ENCODE data around the gene PSMA6. TPM values are rescaled to one million over a fixed set of nuclear protein-coding genes. Genes with fewer than 3 reads are reported as not detected.

PSMA6 gene
- total RNA-seq, 5 donors from 2014 or later (not counting 1 experiment from before 2014, with no cell fraction given), result 93.6 to 109 (median 96.9) TPM

DNA sequence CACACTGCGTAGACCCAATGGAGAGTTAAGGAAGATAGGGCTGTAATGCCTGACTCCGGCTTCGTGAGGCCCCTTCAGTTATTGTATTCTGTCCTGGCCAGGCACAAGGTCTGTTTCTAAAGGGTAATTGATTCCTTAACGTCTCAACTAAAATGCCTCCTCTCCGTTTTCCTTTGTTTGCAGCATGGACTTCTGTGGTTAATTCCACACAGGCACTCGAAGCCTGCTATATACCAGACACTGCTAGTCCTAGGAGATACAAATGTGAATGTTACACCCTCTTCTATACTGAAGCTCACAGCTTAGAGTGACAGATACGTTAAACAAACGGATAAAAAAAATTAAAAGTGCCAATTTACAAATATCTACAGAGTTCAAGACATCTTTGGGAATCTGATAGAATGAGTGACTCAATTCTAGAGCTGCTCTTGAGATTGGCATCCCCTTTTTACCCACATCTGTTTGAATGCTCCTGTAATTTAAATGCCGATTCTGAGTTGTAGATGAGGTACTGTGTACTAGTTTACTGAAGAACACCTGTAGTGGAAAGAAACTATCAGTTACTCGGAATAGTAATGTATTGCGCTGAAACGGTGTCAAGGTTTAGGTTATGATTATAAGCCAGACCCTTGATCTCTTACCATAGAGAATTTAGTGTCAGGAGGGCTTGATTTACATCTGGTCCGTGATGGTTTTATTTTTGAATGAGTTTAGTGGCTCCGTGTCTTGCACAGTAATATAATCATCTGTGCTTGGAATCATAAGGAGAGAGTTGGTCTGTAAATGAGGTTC lies 784 bp downstream of the PSMA6 start:
- peak overlapping the region; percentile 99 for H3K4me3 Mint-ChIP-seq
- H3K4me1 ChIP-seq (ENCODE audit: control insufficient read depth in 1 of 2, extremely low read depth in 1 of 2, insufficient read depth in 2 of 2, low read length in 2 of 2), result peaks cover 26 to 35% of the 10 kb centered on the region in 2 experiments
- peaks cover 6% of the 10 kb centered on the region for H3K36me3 Mint-ChIP-seq
- ChIA-PET CTCF (interaction anchor here (0.7 to 2.5 kb wide), 12 partner anchors 8 to 152 kb away, joined by 3 to 37 read pairs (median 4); partner anchors contain the start of gene NFKBIA (in 1 of the 2)), POLR2A (interaction anchor here (0.6 to 1.9 kb wide), 14 partner anchors 8 to 560 kb away, joined by 3 to 49 read pairs (median 4); partner anchors contain the start of genes NFKBIA (in 2 of the 2), FAM177A1 (in 1 of the 2) and PPP2R3C (in 1 of the 2))
- H3K27me3 Mint-ChIP-seq, result no peaks in the 10 kb centered on the region
- H3K36me3 ChIP-seq (ENCODE audit: control insufficient read depth in 2 of 2, extremely low read depth in 1 of 2, insufficient read depth in 1 of 2, low read length in 1 of 2), result peaks cover 0 to 3% of the 10 kb centered on the region in 2 donors
- no peaks in the 10 kb centered on the region for H3K27me3 ChIP-seq (replicated peaks in 1 of 2; ENCODE audit: control insufficient read depth in 2 of 2, extremely low read depth in 1 of 2, insufficient read depth in 2 of 2, low read length in 1 of 2)
- no peak for DNase-seq
- WGBS (ENCODE audit: insufficient coverage), result 0% methylated on average over 5 of the region's 14 CpGs
- H3K4me1 Mint-ChIP-seq, result peaks cover 47 to 55% (median 55%) of the 10 kb centered on the region in 3 donors
- no peaks in the 10 kb centered on the region for H3K9me3 Mint-ChIP-seq
- peak overlapping the region; percentile 88 for H3K27ac ChIP-seq (ENCODE audit: low read length)
- peak overlapping the region; percentile 97 to 98 for H3K27ac Mint-ChIP-seq
- ATAC-seq (replicated peaks in 1 of 4), result peak; percentile 1 to 8 (median 6)
- no peaks in the 10 kb centered on the region for H3K9me3 ChIP-seq
- H3K4me3 ChIP-seq (ENCODE audit: control insufficient read depth in 1 of 2, extremely low read depth in 1 of 2, low read length in 1 of 2), result peak overlapping the region; percentile 83 to 98

GRCh38 chr14:35295845-35296161 lies 3.6 kb downstream of the PSMA6 start:
- Mint-ChIP-seq H3K9me3 (no peaks in the 10 kb centered on the region), H3K27ac (peak overlapping the region; percentile 68 to 69), H3K4me3 (peak overlapping the region; percentile 45 to 99 (median 49)), H3K27me3 (no peaks in the 10 kb centered on the region), H3K36me3 (peaks cover 6% of the 10 kb centered on the region), H3K4me1 (peaks cover 65 to 74% (median 71%) of the 10 kb centered on the region in 3 donors)
- ChIA-PET CTCF (no interaction called here), POLR2A (interaction anchor here in 1 of 2 donors (0.6 kb wide), 1 partner anchor 51 kb away, joined by 3 read pairs; no protein-coding TSS in a partner anchor)
- Histone ChIP-seq H3K4me3 (ENCODE audit: control insufficient read depth in 1 of 2, extremely low read depth in 1 of 2, low read length in 1 of 2) (no peak overlapping the region), H3K4me1 (ENCODE audit: control insufficient read depth in 1 of 2, extremely low read depth in 1 of 2, insufficient read depth in 2 of 2, low read length in 2 of 2) (peaks cover 35 to 50% of the 10 kb centered on the region in 2 experiments), H3K9me3 (no peaks in the 10 kb centered on the region), H3K27ac (ENCODE audit: low read length) (peak overlapping the region; percentile 88), H3K27me3 (replicated peaks in 1 of 2; ENCODE audit: control insufficient read depth in 2 of 2, extremely low read depth in 1 of 2, insufficient read depth in 2 of 2, low read length in 1 of 2) (no peaks in the 10 kb centered on the region), H3K36me3 (ENCODE audit: control insufficient read depth in 2 of 2, extremely low read depth in 1 of 2, insufficient read depth in 1 of 2, low read length in 1 of 2) (peaks cover 0 to 3% of the 10 kb centered on the region in 2 donors)
- ATAC-seq (replicated peaks in 1 of 4) (no peak), DNase-seq (no peak)
- 100% methylated on average over 1 of the region's 1 CpG for WGBS (ENCODE audit: insufficient coverage)

DNA sequence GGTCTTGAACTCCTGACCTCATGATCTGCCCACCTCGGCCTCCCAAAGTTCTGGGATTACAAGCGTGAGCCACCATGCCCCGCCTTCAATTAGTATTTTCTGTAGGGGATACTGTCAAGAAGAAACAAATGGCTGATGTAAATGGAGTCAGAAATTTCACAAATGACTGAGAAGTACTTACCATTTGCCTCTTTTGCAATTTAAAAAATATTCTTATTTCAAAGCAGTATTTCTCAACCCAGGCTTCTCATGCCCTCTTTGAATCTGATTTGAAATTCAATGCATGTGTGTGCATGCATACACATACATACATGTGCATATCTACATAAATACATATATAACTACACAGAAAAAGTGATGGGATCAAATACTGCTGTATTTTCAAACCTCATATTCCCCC lies 4.4 kb downstream of the PSMA6 start:
- no CpG with 5 or more reads among the region's 3 CpGs for WGBS (ENCODE audit: insufficient coverage)
- Histone ChIP-seq H3K9me3 (no peaks in the 10 kb centered on the region), H3K36me3 (ENCODE audit: control insufficient read depth in 2 of 2, extremely low read depth in 1 of 2, insufficient read depth in 1 of 2, low read length in 1 of 2) (peaks cover 0 to 3% of the 10 kb centered on the region in 2 donors), H3K27ac (ENCODE audit: low read length) (no peak overlapping the region), H3K27me3 (replicated peaks in 1 of 2; ENCODE audit: control insufficient read depth in 2 of 2, extremely low read depth in 1 of 2, insufficient read depth in 2 of 2, low read length in 1 of 2) (no peaks in the 10 kb centered on the region), H3K4me1 (ENCODE audit: control insufficient read depth in 1 of 2, extremely low read depth in 1 of 2, insufficient read depth in 2 of 2, low read length in 2 of 2) (peaks cover 39 to 48% of the 10 kb centered on the region in 2 experiments), H3K4me3 (ENCODE audit: control insufficient read depth in 1 of 2, extremely low read depth in 1 of 2, low read length in 1 of 2) (no peak overlapping the region)
- H3K4me3 Mint-ChIP-seq, result peak overlapping the region in 1 of 3 donors; percentile 99
- ChIA-PET POLR2A (interaction anchor here (0.6 to 1.0 kb wide), 9 partner anchors 17 to 254 kb away, joined by 3 to 9 read pairs (median 6); no protein-coding TSS in a partner anchor), CTCF (interaction anchor here (0.6 to 0.7 kb wide), 3 partner anchors 15 to 1519 kb away, joined by 3 to 5 read pairs (median 4); no protein-coding TSS in a partner anchor)
- no peak for ATAC-seq (replicated peaks in 1 of 4)
- no peak for DNase-seq
- no peaks in the 10 kb centered on the region for H3K27me3 Mint-ChIP-seq
- peaks cover 8% of the 10 kb centered on the region for H3K36me3 Mint-ChIP-seq
- H3K9me3 Mint-ChIP-seq, result no peaks in the 10 kb centered on the region
- H3K27ac Mint-ChIP-seq, result peak overlapping the region in 1 of 2 donors; percentile 16
- H3K4me1 Mint-ChIP-seq, result peaks cover 71 to 80% (median 78%) of the 10 kb centered on the region in 3 donors

DNA sequence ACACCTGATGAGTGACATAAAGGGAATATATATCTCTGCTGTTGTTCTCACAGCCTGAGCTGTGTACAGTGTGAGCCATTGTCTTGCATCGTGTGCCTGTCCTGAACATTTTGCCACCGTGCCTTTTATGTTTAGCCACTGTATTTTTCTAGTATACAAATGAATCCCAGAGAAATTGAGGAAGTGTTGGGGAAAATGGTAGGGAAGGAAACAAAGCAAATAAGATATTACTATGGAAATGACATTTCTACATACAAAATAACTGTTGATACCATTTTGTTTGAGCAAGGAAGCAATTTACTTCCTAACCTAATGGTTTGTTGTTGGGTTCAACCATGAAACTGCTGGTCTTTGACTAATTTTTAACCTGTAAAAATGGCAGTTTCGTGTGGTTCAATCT lies 5.5 kb downstream of the PSMA6 start:
- Mint-ChIP-seq H3K4me3 (no peak overlapping the region), H3K9me3 (no peaks in the 10 kb centered on the region), H3K36me3 (peaks cover 8% of the 10 kb centered on the region), H3K4me1 (peaks cover 82 to 87% (median 85%) of the 10 kb centered on the region in 3 donors), H3K27me3 (no peaks in the 10 kb centered on the region), H3K27ac (peak overlapping the region; percentile 33 to 68)
- H3K9me3 ChIP-seq, result no peaks in the 10 kb centered on the region
- no peaks in the 10 kb centered on the region for H3K27me3 ChIP-seq (replicated peaks in 1 of 2; ENCODE audit: control insufficient read depth in 2 of 2, extremely low read depth in 1 of 2, insufficient read depth in 2 of 2, low read length in 1 of 2)
- H3K4me1 ChIP-seq (ENCODE audit: control insufficient read depth in 1 of 2, extremely low read depth in 1 of 2, insufficient read depth in 2 of 2, low read length in 2 of 2), result peaks cover 47 to 53% of the 10 kb centered on the region in 2 experiments
- ChIA-PET POLR2A (no interaction called here), CTCF (no interaction called here)
- no CpG with 5 or more reads among the region's 3 CpGs for WGBS (ENCODE audit: insufficient coverage)
- no peak overlapping the region for H3K27ac ChIP-seq (ENCODE audit: low read length)
- DNase-seq (no peak), ATAC-seq (replicated peaks in 1 of 4) (no peak)
- peaks cover 0 to 3% of the 10 kb centered on the region in 2 donors for H3K36me3 ChIP-seq (ENCODE audit: control insufficient read depth in 2 of 2, extremely low read depth in 1 of 2, insufficient read depth in 1 of 2, low read length in 1 of 2)
- H3K4me3 ChIP-seq (ENCODE audit: control insufficient read depth in 1 of 2, extremely low read depth in 1 of 2, low read length in 1 of 2), result no peak overlapping the region

GRCh38 chr14:35298351-35298750 lies 6.2 kb downstream of the PSMA6 start:
- Mint-ChIP-seq H3K27ac (no peak overlapping the region), H3K4me1 (peaks cover 82 to 87% (median 85%) of the 10 kb centered on the region in 3 donors), H3K4me3 (no peak overlapping the region), H3K36me3 (peaks cover 11% of the 10 kb centered on the region), H3K27me3 (no peaks in the 10 kb centered on the region), H3K9me3 (no peaks in the 10 kb centered on the region)
- no CpG with 5 or more reads among the region's 4 CpGs for WGBS (ENCODE audit: insufficient coverage)
- H3K27me3 ChIP-seq (replicated peaks in 1 of 2; ENCODE audit: control insufficient read depth in 2 of 2, extremely low read depth in 1 of 2, insufficient read depth in 2 of 2, low read length in 1 of 2), result no peaks in the 10 kb centered on the region
- CTCF ChIA-PET, result no interaction called here
- H3K9me3 ChIP-seq, result no peaks in the 10 kb centered on the region
- H3K36me3 ChIP-seq (ENCODE audit: control insufficient read depth in 2 of 2, extremely low read depth in 1 of 2, insufficient read depth in 1 of 2, low read length in 1 of 2), result peaks cover 0 to 3% of the 10 kb centered on the region in 2 donors
- no peak for ATAC-seq (replicated peaks in 1 of 4)
- POLR2A ChIA-PET, result interaction anchor here in 1 of 2 donors (0.7 kb wide), 1 partner anchor 106 kb away, joined by 3 read pairs; the partner anchor contains the start of gene NFKBIA
- H3K27ac ChIP-seq (ENCODE audit: low read length), result no peak overlapping the region
- DNase-seq, result no peak
- H3K4me3 ChIP-seq (ENCODE audit: control insufficient read depth in 1 of 2, extremely low read depth in 1 of 2, low read length in 1 of 2), result no peak overlapping the region
- peaks cover 40 to 53% of the 10 kb centered on the region in 2 experiments for H3K4me1 ChIP-seq (ENCODE audit: control insufficient read depth in 1 of 2, extremely low read depth in 1 of 2, insufficient read depth in 2 of 2, low read length in 2 of 2)

GRCh38 chr14:35299708-35300107 lies 7.5 kb downstream of the PSMA6 start:
- H3K36me3 Mint-ChIP-seq, result peaks cover 14% of the 10 kb centered on the region
- DNase-seq (no peak), ATAC-seq (replicated peaks in 1 of 4) (peak in 1 of 4 experiments; percentile 30)
- no peaks in the 10 kb centered on the region for H3K9me3 Mint-ChIP-seq
- no peaks in the 10 kb centered on the region for H3K27me3 Mint-ChIP-seq
- POLR2A ChIA-PET, result interaction anchor here (0.5 to 1.4 kb wide), 4 partner anchors 8 to 163 kb away, joined by 3 to 6 read pairs (median 3); partner anchors contain the start of gene PSMA6 (in 1 of the 2)
- Histone ChIP-seq H3K4me3 (ENCODE audit: control insufficient read depth in 1 of 2, extremely low read depth in 1 of 2, low read length in 1 of 2) (no peak overlapping the region), H3K9me3 (no peaks in the 10 kb centered on the region), H3K27me3 (replicated peaks in 1 of 2; ENCODE audit: control insufficient read depth in 2 of 2, extremely low read depth in 1 of 2, insufficient read depth in 2 of 2, low read length in 1 of 2) (no peaks in the 10 kb centered on the region), H3K36me3 (ENCODE audit: control insufficient read depth in 2 of 2, extremely low read depth in 1 of 2, insufficient read depth in 1 of 2, low read length in 1 of 2) (peaks cover 0 to 3% of the 10 kb centered on the region in 2 donors), H3K4me1 (ENCODE audit: control insufficient read depth in 1 of 2, extremely low read depth in 1 of 2, insufficient read depth in 2 of 2, low read length in 2 of 2) (peaks cover 31 to 57% of the 10 kb centered on the region in 2 experiments), H3K27ac (ENCODE audit: low read length) (peak overlapping the region; percentile 38)
- H3K4me3 Mint-ChIP-seq, result peak overlapping the region in 2 of 3 donors; percentile 2 to 52
- CTCF ChIA-PET, result interaction anchor here (0.6 to 1.8 kb wide), 4 partner anchors 8 to 180 kb away, joined by 3 to 6 read pairs (median 4); partner anchors contain the start of gene PSMA6 (in 1 of the 2)
- WGBS (ENCODE audit: insufficient coverage), result 30% methylated on average over 1 of the region's 1 CpG
- peak overlapping the region; percentile 78 to 91 for H3K27ac Mint-ChIP-seq
- H3K4me1 Mint-ChIP-seq, result peaks cover 74 to 78% (median 78%) of the 10 kb centered on the region in 3 donors

Measured in T-cell (primary cell).